ENCODE data around the gene ALG12. TPM values are rescaled to one million over a fixed set of nuclear protein-coding genes. Genes with fewer than 3 reads are reported as not detected.

ALG12 gene
- total RNA-seq, 2 experiments from 2014 or later, result 19.2 to 21.2 TPM

DNA sequence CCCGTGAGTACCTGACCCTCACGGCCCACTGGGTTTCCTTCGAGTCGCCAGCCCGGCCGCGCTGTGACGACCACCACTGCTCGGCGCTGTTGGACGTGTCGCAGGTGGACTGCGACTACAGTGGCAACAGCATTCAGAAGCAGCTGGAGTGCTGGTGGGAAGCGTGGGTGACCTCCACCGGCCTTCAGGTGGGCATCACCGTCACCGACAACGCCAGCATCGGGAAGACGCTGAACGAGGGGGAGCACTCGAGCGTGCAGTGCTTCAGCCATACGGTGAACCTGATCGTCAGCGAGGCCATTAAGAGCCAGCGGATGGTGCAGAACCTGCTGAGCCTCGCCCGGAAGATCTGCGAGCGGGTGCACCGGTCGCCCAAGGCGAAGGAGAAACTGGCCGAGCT, 32.4 kb downstream of the ALG12 start:
- CTCF ChIA-PET, result no interaction called here
- POLR2A ChIA-PET, result no interaction called here

DNA sequence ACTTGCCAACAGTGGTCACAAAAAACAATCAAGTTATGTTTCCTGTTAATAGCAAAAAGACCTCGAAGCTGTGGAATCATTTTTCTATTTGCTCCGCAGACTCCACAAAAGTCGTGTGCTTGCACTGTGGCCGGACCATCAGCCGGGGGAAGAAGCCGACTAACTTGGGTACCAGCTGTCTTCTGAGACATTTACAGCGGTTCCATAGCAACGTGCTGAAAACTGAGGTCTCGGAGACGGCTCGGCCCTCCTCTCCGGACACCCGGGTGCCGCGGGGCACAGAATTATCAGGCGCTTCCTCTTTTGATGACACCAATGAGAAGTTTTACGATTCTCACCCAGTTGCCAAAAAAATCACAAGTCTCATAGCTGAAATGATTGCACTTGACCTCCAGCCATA, 33.0 kb downstream of the ALG12 start:
- ChIA-PET CTCF (interaction anchor here (0.6 kb wide), 1 partner anchor 356 kb away, joined by 3 read pairs; no protein-coding TSS in a partner anchor), POLR2A (no interaction called here)

DNA sequence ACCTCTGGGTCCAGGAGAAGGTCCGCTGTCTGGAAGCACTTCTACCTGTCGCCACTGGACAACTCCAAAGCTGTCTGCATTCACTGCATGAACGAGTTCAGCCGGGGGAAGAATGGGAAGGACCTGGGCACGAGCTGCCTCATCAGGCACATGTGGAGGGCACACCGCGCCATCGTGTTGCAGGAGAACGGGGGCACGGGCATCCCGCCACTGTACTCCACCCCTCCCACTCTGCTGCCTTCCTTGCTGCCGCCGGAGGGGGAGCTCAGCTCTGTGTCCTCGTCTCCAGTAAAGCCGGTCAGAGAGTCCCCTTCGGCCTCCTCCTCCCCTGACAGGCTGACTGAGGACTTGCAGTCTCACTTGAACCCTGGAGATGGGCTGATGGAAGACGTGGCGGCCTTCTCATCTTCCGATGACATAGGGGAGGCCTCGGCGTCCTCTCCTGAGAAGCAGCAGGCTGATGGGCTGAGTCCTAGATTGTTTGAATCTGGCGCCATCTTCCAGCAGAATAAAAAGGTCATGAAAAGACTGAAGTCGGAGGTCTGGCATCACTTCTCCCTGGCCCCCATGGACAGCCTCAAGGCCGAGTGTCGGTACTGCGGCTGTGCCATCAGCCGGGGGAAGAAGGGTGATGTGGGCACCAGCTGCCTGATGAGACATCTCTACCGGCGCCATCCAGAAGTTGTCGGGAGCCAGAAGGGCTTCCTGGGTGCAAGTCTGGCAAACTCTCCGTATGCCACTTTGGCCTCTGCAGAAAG, 33.6 kb downstream of the ALG12 start:
- ChIA-PET POLR2A (no interaction called here), CTCF (interaction anchor here (0.6 kb wide), 1 partner anchor 357 kb away, joined by 3 read pairs; no protein-coding TSS in a partner anchor)

DNA sequence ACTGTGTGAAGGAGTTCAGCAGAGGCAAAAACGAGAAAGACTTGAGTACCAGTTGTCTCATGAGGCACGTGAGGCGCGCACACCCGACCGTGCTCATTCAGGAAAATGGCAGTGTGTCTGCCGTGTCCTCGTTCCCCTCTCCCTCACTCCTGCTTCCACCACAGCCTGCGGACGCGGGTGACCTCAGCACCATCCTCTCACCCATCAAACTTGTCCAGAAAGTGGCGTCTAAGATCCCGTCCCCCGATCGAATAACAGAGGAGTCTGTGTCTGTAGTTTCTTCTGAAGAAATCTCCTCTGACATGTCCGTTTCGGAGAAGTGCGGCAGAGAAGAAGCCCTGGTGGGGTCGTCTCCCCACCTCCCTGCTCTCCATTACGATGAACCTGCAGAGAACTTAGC, 34.2 kb downstream of the ALG12 start:
- CTCF ChIA-PET, result no interaction called here
- POLR2A ChIA-PET, result no interaction called here

DNA sequence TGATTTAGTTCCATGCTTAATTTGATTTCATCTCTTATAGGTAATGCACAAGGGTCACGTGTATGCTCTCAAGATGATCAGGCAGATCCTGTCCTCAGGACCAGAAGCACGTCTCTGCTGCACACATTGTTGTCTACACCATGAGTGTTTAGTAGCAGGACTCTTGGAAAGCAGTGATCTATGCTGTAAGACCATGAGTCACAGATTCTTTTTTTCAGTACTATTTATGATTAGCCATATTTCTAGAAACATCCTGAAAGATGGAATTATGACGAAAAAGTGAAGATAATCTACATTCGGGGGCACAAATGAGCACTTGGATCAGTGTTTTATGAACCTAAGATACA, 35.0 kb downstream of the ALG12 start:
- CTCF ChIA-PET, result no interaction called here

DNA sequence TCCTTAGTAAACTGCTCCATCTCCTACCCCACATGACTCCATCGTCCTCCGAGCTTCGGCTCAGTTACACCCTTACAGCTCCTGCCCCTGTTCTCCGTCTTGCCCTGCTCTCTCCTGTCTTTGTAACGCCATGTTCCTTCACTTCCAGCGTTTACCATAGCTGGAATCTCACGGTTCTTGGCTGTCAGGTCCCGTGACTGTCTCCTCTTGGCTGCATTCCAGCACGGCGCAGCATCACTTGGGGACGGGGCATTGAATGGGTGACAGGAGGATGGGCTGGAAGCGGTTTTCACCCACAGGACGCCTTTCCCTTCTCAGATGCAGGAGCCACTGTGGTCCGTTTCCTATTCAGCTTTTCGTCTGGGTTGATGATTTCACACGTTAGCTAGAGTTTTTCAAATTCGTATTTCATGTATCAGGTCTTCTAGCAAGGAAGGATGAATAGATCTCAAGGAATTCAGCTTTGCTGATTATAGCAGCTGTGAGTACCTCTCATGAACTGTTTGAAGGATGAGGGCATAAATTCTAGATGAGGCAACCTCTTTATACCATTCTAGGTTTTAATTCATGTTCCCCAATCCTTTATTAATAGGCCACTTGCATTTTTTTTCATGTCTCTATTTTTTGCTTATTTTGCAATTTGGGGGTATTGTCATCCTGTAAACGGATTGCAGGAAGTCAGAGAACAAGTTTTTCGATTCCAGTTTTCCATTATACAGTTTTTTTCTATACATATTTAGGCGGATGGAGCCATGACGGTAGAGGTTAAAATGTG, 35.5 kb downstream of the ALG12 start:
- CTCF ChIA-PET, result no interaction called here
- POLR2A ChIA-PET, result no interaction called here

More for the DNA sequence above, 35.0 kb downstream of the ALG12 start:
- POLR2A ChIA-PET, result no interaction called here

DNA sequence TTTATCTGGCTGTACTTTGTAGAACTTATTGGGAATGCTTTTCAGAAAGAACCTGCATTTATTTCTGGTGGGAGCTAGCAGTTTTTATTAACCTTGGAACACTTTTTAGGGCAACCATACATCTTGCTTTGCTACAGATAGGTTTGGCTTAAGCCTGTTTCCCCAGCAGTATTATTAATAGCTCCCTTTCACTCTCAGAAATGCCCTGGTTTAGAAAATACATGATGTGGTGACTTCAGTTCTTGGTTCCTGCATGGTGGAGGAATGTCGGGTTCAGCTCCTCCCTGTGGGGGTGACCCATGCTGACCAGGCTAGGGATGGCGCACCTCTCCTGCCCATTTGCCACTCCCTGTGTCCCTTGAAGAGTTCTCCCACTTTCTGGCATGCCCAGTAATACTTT, 36.4 kb downstream of the ALG12 start:
- POLR2A ChIA-PET, result no interaction called here

DNA sequence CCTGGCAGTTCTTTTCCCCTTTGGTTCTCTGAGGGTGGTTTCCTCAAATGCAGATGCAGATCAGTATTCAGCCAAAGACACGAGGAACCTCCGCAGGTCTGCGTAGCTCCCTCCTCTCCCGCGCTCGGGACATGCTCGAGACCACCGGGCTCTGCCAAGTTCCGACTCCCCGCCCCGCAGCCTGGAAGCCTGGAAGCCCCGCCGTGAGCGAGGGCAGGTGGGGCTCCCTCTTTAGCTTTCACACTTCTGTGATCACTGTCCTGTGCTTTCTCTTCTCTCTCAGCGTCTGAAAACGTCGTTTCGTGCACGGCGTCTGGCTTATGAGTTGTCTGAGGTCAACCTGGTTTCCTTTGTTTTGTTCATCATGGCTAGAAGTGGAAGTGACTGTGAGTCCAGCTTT, 38.0 kb downstream of the ALG12 start:
- ChIA-PET CTCF (interaction anchor here (1.3 kb wide), 1 partner anchor 42 kb away, joined by 3 read pairs; no protein-coding TSS in a partner anchor), POLR2A (interaction anchor here (0.6 kb wide), 1 partner anchor 26 kb away, joined by 3 read pairs; no protein-coding TSS in a partner anchor)

More for the DNA sequence above, 36.4 kb downstream of the ALG12 start:
- CTCF ChIA-PET, result no interaction called here

DNA sequence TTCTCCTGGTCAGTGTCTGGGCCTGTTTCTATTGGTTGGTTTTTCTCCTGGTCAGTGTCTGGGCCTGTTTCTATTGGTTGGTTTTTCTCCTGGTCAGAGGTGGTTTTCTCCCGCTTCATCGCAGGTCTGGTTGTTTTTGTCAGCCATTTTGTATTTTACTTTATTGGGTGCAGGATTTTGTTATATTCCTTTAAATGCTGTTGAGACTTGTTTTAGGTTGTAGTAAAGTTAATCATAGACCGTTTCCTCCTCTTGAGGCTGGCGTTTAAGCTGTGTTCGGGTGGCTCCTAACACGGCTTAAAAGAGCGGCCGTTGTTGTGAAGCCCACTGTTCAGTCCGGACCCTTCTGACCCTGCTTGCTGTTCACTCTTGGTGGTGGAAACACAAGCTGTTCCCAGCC, 38.4 kb downstream of the ALG12 start:
- ChIA-PET CTCF (interaction anchor here (1.3 kb wide), 1 partner anchor 41 kb away, joined by 3 read pairs; no protein-coding TSS in a partner anchor), POLR2A (interaction anchor here (0.6 kb wide), 1 partner anchor 25 kb away, joined by 3 read pairs; no protein-coding TSS in a partner anchor)

DNA sequence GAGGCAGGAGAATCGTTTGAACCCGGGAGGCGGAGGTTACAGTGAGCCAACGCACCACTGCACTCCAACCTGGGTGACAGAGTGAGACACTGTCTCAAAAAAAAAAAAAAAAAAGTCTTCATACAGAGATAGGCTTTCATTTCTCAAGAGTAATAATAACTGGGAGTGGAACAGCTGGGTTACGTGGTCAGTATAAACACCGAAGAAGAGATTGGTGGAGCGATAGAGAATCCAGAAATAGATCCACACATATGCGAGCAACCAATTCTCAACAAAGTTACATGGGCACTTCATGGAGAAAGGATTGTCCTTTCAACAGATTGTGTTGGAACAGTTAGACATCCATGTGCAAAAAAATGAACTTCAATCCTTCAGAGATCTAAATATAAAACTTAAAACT, 40.0 kb downstream of the ALG12 start:
- CTCF ChIA-PET, result no interaction called here
- POLR2A ChIA-PET, result no interaction called here

DNA sequence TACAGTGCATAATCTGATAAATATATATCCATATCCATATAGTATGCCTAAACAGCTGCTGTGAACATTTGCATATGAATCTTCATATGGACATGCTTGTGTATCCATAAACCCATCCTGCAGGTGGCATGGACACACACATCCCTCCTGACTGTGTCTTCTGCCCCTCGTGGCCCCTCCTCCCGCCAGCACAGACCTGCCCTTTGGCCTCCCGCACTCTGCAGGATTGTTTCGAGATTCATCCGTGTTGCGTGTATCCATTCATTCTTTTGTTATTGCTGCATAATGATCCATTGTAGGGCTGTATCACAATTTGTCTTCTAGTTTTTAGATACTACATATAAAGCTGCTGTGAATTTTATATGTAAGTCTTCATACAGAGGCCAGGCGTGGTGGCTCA, 40.6 kb downstream of the ALG12 start:
- CTCF ChIA-PET, result no interaction called here
- POLR2A ChIA-PET, result no interaction called here

DNA sequence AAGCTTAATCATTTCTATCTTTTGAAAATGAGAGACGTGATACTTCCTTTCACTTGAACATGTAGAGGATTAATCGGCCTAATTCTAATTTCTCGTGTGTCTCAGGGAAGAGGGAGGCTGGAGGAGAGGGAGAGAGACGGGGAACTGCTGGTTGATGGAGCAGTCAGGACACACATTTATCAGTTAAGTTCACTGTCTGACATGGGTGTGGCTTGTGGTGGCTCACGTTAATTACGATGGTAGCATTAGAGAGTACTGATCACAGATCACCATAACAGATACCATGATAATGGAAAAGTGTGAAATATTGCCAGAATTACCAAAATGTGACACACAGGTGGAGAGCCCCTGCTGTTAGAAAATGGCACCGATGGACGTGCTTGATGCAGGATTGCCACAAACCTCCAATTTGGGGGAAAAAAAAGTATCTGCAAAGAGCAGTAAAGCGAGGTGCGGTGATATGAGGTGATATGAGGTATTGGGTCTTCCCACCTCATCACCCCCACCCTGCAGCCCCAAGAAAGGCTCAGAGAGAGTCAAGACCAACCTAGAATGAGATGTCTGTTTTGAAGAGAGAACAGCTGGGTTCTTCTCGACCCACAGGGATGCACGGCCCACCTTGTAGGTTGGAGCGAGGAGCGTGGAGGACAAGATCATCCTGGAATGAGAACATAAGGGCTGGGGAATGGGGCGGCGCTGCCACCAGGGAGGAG, 44.9 kb downstream of the ALG12 start:
- ChIA-PET POLR2A (no interaction called here), CTCF (no interaction called here)

DNA sequence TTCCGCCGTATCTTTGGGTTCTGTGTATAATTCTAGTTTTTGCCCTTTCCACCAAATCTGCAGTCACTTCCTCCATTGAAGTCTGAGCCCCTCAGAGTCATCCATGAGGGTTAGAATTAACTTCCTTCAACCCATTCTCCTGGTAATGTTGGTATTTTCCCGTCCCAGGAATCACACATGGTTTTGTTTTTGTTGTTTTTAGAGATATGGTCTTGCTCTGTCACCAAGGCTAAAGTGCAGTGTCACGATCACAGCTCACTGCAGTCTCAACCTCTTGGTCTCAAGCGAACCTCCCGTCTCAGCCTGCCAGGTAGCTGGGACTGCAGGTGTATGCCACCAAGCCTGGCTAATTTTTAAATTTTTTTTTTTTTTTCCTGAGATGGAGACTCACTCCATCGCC, 45.9 kb downstream of the ALG12 start:
- CTCF ChIA-PET, result interaction anchor here (0.7 to 1.1 kb wide), 2 partner anchors 135 to 404 kb away, joined by 3 read pairs; no protein-coding TSS in a partner anchor
- POLR2A ChIA-PET, result no interaction called here

DNA sequence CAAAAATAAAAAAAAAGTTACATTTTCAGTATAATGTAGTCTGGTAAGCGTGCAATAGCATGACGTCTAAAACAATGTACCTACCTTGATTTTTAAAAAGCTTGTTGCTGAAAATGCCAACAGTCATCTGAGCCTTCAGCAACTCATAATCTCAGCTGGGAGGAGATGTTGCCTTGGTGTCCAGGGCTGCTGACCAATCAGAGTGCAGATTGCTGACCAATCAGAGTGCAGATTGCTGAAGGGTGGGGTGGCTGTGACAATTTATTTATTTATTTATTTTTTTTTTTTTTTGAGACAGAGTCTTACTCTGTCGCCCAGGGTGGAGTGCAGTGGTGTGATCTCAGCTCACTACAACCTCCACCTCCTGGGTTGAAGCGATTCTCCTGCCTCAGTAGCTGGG, 46.8 kb downstream of the ALG12 start:
- CTCF ChIA-PET, result interaction anchor here (1.1 kb wide), 1 partner anchor 405 kb away, joined by 3 read pairs; no protein-coding TSS in a partner anchor

DNA sequence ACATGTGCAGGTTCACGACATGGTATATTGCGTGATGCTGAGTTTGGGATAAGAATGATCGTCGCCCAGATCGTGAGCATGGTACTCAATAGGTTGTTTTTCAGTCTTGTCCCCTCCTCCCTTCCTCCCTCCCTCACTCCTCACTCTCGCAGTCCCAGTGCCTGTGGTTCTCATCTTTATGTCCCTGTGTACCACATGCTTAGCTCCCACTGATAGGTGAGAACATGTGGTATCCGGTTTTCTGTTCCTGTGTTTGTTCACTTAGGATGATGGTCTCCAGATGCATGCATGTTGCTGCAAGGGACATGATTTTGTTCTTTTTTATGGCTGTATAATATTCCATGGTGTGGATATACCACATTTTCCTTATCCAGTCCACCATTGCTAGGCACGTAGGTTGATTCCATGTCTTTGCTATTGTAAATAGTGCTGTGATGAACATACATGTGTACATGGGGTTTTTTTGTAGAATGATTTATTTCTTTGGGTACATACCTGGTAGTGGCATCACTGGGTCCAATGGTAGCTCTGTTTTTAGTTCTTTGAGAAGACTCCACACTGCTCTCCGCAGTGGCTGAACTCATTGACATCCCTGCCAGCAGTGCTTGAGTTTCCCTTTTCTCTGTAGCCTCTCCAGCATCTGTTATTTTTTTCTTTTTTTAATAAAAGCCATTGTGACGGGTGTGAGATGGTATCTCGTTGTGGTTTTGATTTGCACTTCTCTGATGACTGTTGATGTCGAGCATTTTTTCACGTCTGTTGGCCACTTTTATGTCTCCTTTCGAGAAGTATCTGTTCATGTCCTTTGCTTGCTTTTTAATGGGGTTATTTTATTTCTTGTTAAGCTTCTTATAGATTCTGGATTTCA, 48.2 kb downstream of the ALG12 start:
- ChIA-PET CTCF (no interaction called here), POLR2A (interaction anchor here (1.0 kb wide), 1 partner anchor 11 kb away, joined by 3 read pairs; no protein-coding TSS in a partner anchor)

More for the DNA sequence above, 46.8 kb downstream of the ALG12 start:
- POLR2A ChIA-PET, result no interaction called here

DNA sequence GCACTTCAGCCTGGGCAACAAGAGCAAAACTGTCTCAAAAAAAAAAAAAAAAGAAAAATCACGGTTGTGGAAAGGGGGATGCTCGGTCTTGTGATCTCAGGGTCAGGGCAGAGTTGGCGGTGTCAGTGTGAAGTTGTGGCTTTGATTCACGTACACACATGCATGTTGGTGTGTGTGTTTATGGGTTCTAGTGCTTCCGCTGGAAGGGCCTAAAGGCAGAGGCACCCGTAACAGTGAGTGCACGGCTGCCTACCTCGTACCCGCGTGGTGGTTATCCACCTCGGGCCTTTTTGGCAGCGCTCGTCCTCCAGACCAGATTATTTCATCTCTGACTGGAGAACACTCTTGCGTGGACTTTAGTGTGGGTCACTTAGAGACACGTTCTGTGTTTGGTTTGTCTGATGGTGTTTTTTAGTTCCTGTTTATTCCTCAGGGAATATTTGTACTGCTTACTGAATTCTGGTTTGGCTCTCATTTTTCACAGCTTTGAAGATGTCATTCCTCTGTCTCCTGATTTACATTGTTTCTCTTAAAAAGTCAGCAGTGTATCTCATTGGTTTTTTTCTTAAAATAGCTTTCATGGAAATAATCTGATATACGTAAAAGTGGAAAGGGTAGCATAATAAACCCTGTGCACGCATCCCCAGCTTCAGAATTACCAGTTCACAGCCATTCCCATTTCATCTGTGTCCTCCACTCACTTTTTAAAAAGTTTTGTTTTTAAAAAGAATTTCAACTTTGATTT, 49.0 kb downstream of the ALG12 start:
- CTCF ChIA-PET, result no interaction called here
- POLR2A ChIA-PET, result interaction anchor here (0.7 kb wide), 1 partner anchor 56 kb away, joined by 6 read pairs; no protein-coding TSS in a partner anchor

DNA sequence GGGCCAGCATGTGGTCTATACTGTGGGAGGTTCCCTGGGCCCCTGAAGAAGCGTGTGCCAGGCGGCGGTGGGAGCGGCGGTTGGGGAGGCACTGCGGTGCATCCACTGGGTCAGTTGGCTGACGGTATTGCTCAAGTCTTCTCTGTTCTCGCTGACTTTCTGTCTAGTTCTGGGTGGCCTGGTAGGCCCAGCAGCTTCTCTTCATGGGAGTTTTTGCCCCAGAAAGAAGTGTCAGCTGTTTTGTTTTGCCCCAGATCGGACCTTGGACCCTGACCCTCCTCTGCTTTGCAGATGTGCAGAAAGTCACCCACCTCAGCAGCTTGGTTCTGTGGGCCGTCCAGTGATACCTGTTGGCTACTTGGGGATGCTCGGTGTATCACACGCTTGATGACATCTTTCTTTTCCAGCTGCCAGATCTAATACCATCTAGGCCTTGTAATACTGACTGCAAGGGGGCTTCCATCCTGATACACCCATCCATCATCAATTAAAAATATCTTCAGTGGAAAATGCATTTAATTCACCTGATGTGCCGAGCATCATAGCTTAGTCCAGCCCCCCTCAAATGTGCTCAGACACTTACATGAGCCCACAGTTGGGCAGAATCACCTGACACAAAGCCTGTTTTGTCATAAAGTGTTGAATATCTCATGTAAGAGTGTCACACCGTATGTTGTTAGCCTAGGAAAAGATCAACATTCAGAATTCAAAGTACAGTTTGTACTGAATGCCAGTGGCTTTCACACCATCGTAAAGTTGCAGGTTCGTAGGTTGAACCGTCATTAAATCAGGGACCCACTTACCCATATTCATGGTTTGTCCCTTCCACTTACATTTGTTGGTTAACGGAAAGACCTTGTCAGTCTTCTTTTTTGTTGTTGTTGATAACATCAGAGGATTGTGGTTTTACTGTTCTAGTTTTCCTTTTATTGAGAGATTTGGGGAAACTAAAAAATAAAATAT, 50.7 kb downstream of the ALG12 start:
- POLR2A ChIA-PET, result interaction anchor here (0.5 kb wide), 1 partner anchor 72 kb away, joined by 3 read pairs; no protein-coding TSS in a partner anchor
- CTCF ChIA-PET, result no interaction called here
